Measurements from ENCODE around the gene SLC39A10. TPM values are rescaled to one million over a fixed set of nuclear protein-coding genes. Genes with fewer than 3 reads are reported as not detected.

Gene SLC39A10
- total and polyA plus RNA-seq, 8 donors, result 0.15 to 22.0 (median 3.1) TPM

- TF ChIP-seq CTCF (IDR thresholded peaks at IDR 0.05), result no peak
- no peak for TF ChIP-seq POLR2A (IDR thresholded peaks at IDR 0.05)
- TF ChIP-seq POLR2AphosphoS5 (IDR thresholded peaks at IDR 0.05), result no peak
- TF ChIP-seq EP300 (IDR thresholded peaks at IDR 0.05), result no peak
- DNase-seq, result no peak
- H3K27ac ChIP-seq, result no peak overlapping the region
- no peaks in the 10 kb centered on the region for H3K4me1 ChIP-seq
- intact Hi-C loops (cut with DNase I; ENCODE audit: low total_unique reads), result no loop called here
- peaks cover 0 to 23% (median 5%) of the 10 kb centered on the region in 4 donors for H3K9me3 ChIP-seq
- no peaks in the 10 kb centered on the region for H3K27me3 ChIP-seq
- H3K36me3 ChIP-seq, result peaks cover 0 to 7% (median 0%) of the 10 kb centered on the region in 4 donors
- no peak overlapping the region for H3K4me3 ChIP-seq
- 83 to 92% (median 86%) methylated on average over 5 to 8 of the region's 8 CpGs for WGBS, 5 donors
These were observed 38.1 kb downstream of the SLC39A10 start for GRCh38 chr2:195695002-195695631.

- intact Hi-C loops (cut with DNase I; ENCODE audit: low total_unique reads), result no loop called here
- no peak overlapping the region for H3K27ac ChIP-seq
- DNase-seq, result no peak
- WGBS, 5 donors, result 88 to 100% (median 94%) methylated on average over 1 of the region's 1 CpG
- H3K4me3 ChIP-seq, result no peak overlapping the region
- H3K9me3 ChIP-seq, result peaks cover 0 to 31% (median 13%) of the 10 kb centered on the region in 4 donors
- peaks cover 0 to 7% (median 0%) of the 10 kb centered on the region in 4 donors for H3K36me3 ChIP-seq
- H3K27me3 ChIP-seq, result no peaks in the 10 kb centered on the region
- H3K4me1 ChIP-seq, result no peaks in the 10 kb centered on the region
- TF ChIP-seq EP300 (IDR thresholded peaks at IDR 0.05) (no peak), POLR2AphosphoS5 (IDR thresholded peaks at IDR 0.05) (no peak), POLR2A (IDR thresholded peaks at IDR 0.05) (no peak), CTCF (IDR thresholded peaks at IDR 0.05) (no peak)
These were observed 39.0 kb downstream of the SLC39A10 start for GRCh38 chr2:195696012-195696411.

GRCh38 chr2:195697681-195698220 lies 40.7 kb downstream of the SLC39A10 start:
- no peaks in the 10 kb centered on the region for H3K4me1 ChIP-seq
- H3K27me3 ChIP-seq, result no peaks in the 10 kb centered on the region
- H3K27ac ChIP-seq, result no peak overlapping the region
- no peak for DNase-seq
- peaks cover 0 to 12% (median 0%) of the 10 kb centered on the region in 4 donors for H3K36me3 ChIP-seq
- H3K4me3 ChIP-seq, result no peak overlapping the region
- H3K9me3 ChIP-seq, result peaks cover 0 to 23% (median 12%) of the 10 kb centered on the region in 4 donors
- intact Hi-C loops (cut with DNase I; ENCODE audit: low total_unique reads), result no loop called here
- WGBS, 5 donors, result 78 to 89% (median 86%) methylated on average over 3 of the region's 3 CpGs
- no peak for TF ChIP-seq CTCF (IDR thresholded peaks at IDR 0.05)
- no peak for TF ChIP-seq EP300 (IDR thresholded peaks at IDR 0.05)
- no peak for TF ChIP-seq POLR2AphosphoS5 (IDR thresholded peaks at IDR 0.05)
- no peak for TF ChIP-seq POLR2A (IDR thresholded peaks at IDR 0.05)

- intact Hi-C loops (cut with DNase I; ENCODE audit: low total_unique reads), result no loop called here
- peaks cover 0 to 17% (median 12%) of the 10 kb centered on the region in 4 donors for H3K9me3 ChIP-seq
- WGBS, 5 donors, result 67 to 93% (median 87%) methylated on average over 3 of the region's 3 CpGs
- no peaks in the 10 kb centered on the region for H3K4me1 ChIP-seq
- TF ChIP-seq POLR2A (IDR thresholded peaks at IDR 0.05) (no peak), EP300 (IDR thresholded peaks at IDR 0.05) (no peak), CTCF (IDR thresholded peaks at IDR 0.05) (no peak), POLR2AphosphoS5 (IDR thresholded peaks at IDR 0.05) (no peak)
- H3K27me3 ChIP-seq, result no peaks in the 10 kb centered on the region
- H3K27ac ChIP-seq, result no peak overlapping the region
- DNase-seq, result no peak
- peaks cover 0 to 7% (median 1%) of the 10 kb centered on the region in 4 donors for H3K36me3 ChIP-seq
- H3K4me3 ChIP-seq, result no peak overlapping the region
These were observed 43.5 kb downstream of the SLC39A10 start for GRCh38 chr2:195700480-195700879.
